HG03060 (cell line): ENCODE measurements around the gene ZNF107.
"Not testable (repeated sequence)": the region's sequence is repeated elsewhere in the genome, so short reads cannot be mapped to it uniquely, and the experiment has no call there.

Experiments used
- ATAC-seq: cut with Tn5 transposase; IDR thresholded peaks from one replicate; pipeline ENCODE4 v1.9.1; 2021; ENCODE audit warnings: low read depth, moderate number of reproducible peaks; ENCODE audit not compliant: unreplicated experiment

The ZNF107 gene

DNA sequence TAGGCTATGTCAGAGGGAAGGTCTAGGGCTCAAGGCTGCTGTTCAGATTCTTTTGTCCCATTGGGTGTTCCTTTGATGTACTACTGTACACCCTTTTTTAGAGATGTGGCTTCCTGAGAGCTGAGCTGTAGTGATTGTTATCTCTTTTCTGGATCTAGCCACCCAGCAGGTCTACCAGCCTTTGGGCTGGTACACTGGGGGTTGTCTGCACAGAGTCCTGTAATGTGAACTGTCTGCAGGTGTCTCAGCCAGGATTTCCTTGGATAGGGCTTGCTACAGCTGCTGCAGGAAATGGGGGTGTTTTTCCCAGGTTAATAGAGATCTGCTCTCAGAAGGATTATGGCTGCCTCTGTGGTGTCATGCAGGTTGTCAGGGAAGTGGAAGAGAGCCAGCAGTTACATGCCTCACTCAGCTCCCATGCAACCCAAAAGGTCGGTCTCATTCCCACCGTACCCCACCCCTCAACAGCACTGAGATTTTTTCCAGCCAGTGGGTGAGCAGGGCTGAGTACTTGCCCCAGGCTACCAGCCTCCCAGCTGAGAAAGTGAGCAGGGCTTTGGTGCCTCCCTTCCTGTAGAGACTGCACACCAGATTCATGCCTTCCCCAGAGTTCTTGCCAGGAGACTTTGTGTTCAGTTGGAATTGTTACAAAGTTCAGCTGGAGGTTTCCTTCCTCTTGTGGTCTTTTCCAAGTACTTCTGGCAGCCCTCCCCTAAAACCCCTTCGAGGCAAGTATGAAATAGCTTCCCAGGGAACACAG, 63.3 kb downstream of the ZNF107 start:
- no peak for ATAC-seq

DNA sequence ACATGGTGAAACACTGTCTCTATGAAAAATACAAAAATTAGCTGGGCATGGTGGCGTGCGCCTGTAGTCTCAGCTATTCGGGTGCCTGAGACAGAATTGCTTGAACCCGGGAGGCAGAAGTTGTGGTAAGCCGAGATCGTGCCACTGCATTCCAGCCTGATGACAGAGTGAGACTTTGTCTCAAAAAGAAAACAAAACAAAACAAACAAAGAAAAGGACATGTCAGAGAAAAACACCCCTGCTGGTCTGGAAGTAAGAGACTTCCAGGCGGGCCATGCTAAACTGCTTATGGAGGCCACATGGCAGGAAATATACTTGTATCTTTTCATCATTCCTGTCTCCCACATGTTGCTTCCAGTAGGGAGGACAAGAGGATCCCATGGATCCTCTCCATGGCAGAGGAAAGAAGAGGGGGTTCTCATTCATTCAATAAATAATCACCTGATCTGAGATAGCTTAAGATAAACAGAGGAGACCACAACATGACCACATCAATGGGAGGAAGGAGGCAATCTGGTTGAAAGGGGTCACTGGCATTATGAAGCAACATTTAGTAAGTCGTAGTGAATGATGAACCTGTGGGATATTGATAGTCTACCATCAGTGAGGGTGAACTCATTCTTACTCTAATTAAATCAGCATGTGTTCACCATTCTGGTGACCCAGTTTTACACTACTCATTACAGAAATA, 67.8 kb downstream of the ZNF107 start:
- no peak for ATAC-seq

DNA sequence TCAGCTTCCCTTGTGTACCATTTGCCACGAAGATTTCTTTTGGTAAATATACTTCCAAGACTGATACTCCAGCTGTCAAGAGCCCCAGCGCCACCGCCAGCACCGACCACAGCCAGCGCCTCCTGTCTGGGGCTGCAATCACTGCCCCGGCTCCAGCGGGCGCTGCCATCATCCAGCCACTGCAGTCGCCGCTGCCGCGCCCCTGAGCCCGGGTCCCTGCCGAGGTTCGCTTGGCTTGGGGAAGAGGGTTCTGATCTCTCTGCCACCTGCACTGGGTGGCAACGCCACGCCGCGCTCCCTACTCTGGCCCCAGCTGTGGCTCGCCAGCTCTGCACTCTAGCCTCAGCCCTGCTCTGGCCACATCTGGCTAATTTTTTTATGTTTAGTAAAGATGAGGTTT, 70.6 kb downstream of the ZNF107 start:
- no peak for ATAC-seq

- not testable (repeated sequence) for ATAC-seq
Observed at GRCh38 chr7:64738403-64738802, 72.5 kb downstream of the ZNF107 start.

GRCh38 chr7:64738953-64739352, 73.0 kb downstream of the ZNF107 start:
- not testable (repeated sequence) for ATAC-seq

DNA sequence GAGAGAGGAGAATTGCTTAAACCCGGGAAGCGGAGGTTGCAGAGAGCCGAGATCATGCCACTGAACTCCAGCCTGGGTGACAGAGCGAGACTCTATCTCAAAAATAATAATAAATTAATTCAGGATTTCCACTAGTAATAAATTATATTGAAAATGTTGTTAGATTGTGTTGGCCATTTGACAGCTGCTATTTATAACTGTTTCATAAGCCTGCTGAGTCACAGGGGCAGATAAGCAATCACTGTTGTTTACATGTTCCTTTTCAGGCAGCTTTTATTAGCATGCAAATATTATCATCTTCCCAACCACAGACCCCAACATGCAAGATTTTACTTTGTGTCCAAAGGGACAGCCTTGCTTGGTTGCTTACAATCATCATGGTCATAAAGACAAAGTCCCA, 78.7 kb downstream of the ZNF107 start:
- ATAC-seq = no peak

GRCh38 chr7:64747802-64748201, 81.9 kb downstream of the ZNF107 start:
- no peak for ATAC-seq

GRCh38 chr7:64753032-64753431, 87.1 kb downstream of the ZNF107 start:
- no peak for ATAC-seq

DNA sequence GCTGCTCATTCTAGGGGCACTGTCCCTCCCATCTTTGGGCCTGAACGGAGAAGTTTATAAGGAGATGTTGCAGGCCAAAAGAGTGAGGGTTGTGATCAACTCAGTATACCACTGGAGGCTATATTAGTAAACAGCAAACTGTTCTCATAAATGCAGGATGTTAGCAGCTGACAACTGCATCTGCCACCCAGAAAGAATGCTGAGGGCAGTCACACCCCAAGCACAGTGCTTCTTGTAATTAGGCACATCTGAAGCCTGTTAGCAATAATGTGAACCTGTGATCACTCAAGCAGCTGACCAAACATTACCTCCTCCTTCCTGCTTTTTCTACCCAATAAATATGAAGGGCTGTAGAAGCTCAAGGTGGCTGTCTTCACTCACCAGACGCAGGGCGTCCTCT, 89.9 kb downstream of the ZNF107 start:
- ATAC-seq = no peak

GRCh38 chr7:64758151-64758550, 92.2 kb downstream of the ZNF107 start:
- no peak for ATAC-seq
